Adipose tissue (tissue), 3 donors: Measurements from ENCODE around the gene OR52E4. TPM values are rescaled to one million over a fixed set of nuclear protein-coding genes. Genes with fewer than 3 reads are reported as not detected.

Source experiments
- H3K27ac ChIP-seq: one replicate; pipeline ENCODE4 v1.5.1; 2013; ENCODE audit warnings: low read depth, low read length
- WGBS, 3 donors: extraction: QIAGEN DNeasy Blood & Tissue Kit; methylation state at CpG; one replicate each; pipeline ENCODE4 v1.1.7; 2013; 5-methylcytosine and 5-hydroxymethylcytosine counted together
- polyA plus RNA-seq, 3 donors: library from polyadenylated mRNA; stranded (reverse); fragments of 200-250 nt; gene quantifications; one replicate each; pipeline ENCODE4 v1.2.3, GENCODE V29; 2013
- donor health status: healthy with polysubstance abuse.
- donor health status: Bipolar disorder and iron deficiency.
- donor health status: healthy.

The OR52E4 gene
- polyA plus RNA-seq: not detected

- WGBS, 3 donors: 69 to 84% (median 79%) methylated on average over 4 of the region's 4 CpGs
- no peak within 1 kb of the TSS for H3K27ac ChIP-seq
Measured at GRCh38 chr11:5880329-5880728, at the start of gene OR52E4. OR52E4 (plus strand) TSS chr11:5880629; CDS start chr11:5884293, 3,664 bp downstream.

- no peak overlapping the region for H3K27ac ChIP-seq
- WGBS, 3 donors: 78 to 87% (median 82%) methylated on average over 6 of the region's 6 CpGs
Measured at GRCh38 chr11:5831196-5831829, 49.1 kb upstream of the OR52E4 start.

GRCh38 chr11:5833446-5833845 is 47.0 kb upstream of the OR52E4 start:
- no peak overlapping the region for H3K27ac ChIP-seq
- 40 to 51% (median 49%) methylated on average over 2 of the region's 2 CpGs for WGBS, 3 donors

- 84 to 90% (median 88%) methylated on average over 2 of the region's 2 CpGs for WGBS, 3 donors
- no peak overlapping the region for H3K27ac ChIP-seq
Measured at GRCh38 chr11:5837695-5838094, 42.7 kb upstream of the OR52E4 start.

DNA sequence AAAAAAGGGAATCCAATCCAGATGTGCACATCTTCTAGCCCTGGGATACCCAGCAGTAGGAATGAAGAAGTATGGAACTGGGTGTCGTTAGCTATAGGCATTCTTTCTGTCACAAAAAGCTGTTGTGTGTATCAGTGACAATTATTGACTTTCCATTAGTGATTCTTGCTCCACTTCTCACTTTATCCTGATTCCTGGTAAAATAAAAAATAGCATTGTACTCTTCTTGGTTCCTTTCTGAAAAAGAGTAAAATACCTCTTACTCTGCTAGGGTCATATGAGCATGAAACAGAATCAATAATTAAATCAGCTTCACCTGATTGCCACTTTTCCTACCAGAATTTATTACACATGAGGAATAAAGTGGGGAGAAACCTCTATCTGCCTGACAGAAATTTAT is 38.6 kb upstream of the OR52E4 start, which contains the start of gene OR52E6:
TSS of gene OR52E6 (minus strand) at position 101 of the 400 bp plus-strand sequence. CDS start at position 101, 0 bp downstream.
- 39 to 92% (median 58%) methylated on average over 1 of the region's 1 CpG for WGBS, 3 donors
- H3K27ac ChIP-seq: no peak within 1 kb of the TSS

GRCh38 chr11:5846701-5847100 is 33.7 kb upstream of the OR52E4 start:
- WGBS, 3 donors: 32 to 54% (median 33%) methylated on average over 1 of the region's 1 CpG
- no peak overlapping the region for H3K27ac ChIP-seq

DNA sequence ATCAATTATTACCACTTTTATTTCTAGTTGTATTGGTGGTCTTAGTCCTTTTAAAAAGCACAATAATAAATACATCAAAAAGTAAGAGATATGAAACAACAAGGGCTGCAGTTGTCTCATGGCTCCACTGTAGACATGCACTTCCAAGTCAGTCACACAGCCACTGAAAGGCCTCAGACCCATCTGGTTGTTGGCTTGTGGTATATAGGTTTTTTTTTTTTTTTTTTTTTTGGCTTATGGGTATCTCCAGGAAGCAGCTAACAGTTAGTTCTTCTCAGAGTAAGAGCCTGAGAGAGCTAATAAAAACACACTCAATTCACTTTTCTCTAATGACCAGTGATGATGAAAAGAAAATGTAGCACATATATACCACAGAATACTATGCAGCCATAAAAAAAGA is 32.7 kb upstream of the OR52E4 start:
- no peak overlapping the region for H3K27ac ChIP-seq

DNA sequence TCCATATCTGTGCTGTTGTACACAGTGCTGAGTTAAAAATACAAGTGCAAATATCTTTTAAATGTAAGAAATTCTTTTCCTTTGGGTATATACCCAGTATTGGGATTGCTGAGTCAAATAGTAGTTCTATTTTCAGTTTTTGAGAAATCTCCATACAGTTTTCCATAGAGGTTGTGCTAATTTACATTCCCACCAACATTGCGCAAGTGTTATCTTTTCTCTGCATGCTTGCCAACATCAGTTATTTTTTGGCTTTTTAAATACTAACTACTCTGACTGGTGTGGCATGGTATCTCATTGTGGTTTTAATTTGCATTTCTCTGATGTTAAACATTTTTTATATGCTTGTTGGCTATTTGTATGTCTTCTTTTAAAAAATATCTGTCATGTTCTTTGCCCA is 29.4 kb upstream of the OR52E4 start:
- 86 to 100% (median 90%) methylated on average over 1 of the region's 1 CpG for WGBS, 3 donors
- H3K27ac ChIP-seq: no peak overlapping the region

DNA sequence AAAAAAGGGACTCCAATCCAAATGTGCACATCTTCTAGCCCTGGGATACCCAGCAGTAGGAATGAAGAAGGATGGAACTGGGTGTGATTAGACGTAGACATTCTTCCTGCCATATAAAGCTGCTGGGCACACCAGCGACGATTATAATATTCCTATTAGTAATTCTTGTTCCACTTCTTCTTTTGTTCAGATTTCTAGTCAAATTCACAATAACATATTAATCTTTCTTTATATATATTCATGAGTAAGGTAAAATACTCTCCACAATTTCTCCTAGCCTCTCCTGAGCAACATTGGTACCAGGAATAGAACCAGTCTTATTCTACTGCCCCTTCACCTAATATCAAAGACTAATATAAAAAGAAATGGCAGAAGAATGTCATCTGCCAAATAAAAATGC is 22.8 kb upstream of the OR52E4 start, which contains the start of gene OR52E8:
TSS of gene OR52E8 (minus strand) at position 101 of the 400 bp plus-strand sequence. CDS start at position 101, 0 bp downstream.
- no peak within 1 kb of the TSS for H3K27ac ChIP-seq
- WGBS, 3 donors: 83 to 95% (median 93%) methylated on average over 3 of the region's 3 CpGs

GRCh38 chr11:5865826-5866225 is 14.6 kb upstream of the OR52E4 start:
- H3K27ac ChIP-seq: no peak overlapping the region
- WGBS, 3 donors: 77 to 91% (median 86%) methylated on average over 2 of the region's 2 CpGs

DNA sequence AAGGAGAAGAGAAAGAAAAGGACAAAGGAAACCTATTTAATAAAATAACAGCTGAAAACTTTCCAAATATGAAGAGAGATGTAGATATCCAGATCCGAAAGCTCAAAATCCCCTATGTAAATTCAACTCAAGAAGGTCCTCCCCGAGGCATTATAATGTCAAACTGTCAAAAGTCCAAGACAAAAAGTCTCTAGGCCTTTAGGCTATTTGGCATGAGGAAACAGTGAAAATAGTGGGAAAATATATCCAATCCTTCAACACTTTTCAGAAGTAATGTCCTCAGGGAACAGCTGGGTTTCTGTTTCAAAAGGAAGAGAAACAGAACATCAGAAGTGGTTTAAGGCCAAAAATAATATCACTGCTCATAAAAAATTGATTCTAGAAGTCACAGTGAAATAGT is 1.9 kb upstream of the OR52E4 start:
- 51 to 70% (median 70%) methylated on average over 2 of the region's 2 CpGs for WGBS, 3 donors
- H3K27ac ChIP-seq: no peak overlapping the region

- no peak overlapping the region for H3K27ac ChIP-seq
Measured at GRCh38 chr11:5881756-5882155, 1.3 kb downstream of the OR52E4 start.

DNA sequence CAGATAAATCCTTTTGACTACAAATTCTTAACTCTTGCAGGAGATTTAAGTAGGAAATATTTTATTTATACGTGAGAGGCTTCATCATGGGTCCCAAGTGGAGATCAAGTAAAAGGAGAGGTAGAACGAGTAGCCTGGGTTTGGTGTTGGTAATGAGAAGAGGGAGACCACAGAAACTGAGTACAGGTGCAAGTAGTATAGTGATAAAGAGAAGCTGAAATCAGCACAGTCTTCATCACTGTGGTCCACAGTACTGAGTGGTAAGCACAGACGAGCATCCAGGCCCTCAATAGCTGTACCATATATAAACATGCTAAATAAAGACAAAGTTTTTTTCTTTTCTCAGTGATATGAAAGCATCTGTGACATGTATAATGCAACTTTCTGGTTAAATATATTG is 6.7 kb downstream of the OR52E4 start:
- no peak overlapping the region for H3K27ac ChIP-seq
- 56 to 75% (median 71%) methylated on average over 3 of the region's 3 CpGs for WGBS, 3 donors

- 57 to 71% (median 70%) methylated on average over 1 of the region's 1 CpG for WGBS, 3 donors
- H3K27ac ChIP-seq: no peak overlapping the region
Measured at GRCh38 chr11:5887661-5888060, 7.2 kb downstream of the OR52E4 start.

- no peak overlapping the region for H3K27ac ChIP-seq
- WGBS, 3 donors: 56 to 64% (median 63%) methylated on average over 4 of the region's 4 CpGs
Measured at GRCh38 chr11:5891216-5891800, 10.9 kb downstream of the OR52E4 start.

- H3K27ac ChIP-seq: no peak within 1 kb of the TSS
- WGBS, 3 donors: 80 to 90% (median 83%) methylated on average over 3 of the region's 3 CpGs
Measured at GRCh38 chr11:5892908-5893307, 12.5 kb downstream of the OR52E4 start, which contains the start of gene OR52E5. OR52E5 (plus strand) TSS chr11:5893208; CDS start chr11:5900777, 7,569 bp downstream.

DNA sequence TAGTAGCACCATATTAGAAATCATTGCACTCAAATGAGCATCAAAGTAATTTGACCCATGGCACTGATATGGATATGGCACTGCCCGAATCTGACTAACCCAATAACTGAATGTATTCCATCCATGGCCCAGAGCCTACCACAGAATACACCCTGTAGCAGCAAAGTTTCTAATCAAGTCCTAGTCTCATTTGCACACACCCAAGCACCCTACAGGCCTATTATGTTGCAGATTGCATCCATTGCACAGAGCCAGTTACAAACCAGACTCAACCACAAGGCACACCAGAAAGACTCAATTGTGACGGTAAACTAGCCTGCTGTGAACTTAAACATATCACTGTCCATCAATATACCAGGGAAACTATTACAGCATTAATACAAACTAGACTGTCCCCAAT is 19.1 kb downstream of the OR52E4 start:
- H3K27ac ChIP-seq: no peak overlapping the region
- 80 to 87% (median 87%) methylated on average over 2 of the region's 2 CpGs for WGBS, 3 donors

DNA sequence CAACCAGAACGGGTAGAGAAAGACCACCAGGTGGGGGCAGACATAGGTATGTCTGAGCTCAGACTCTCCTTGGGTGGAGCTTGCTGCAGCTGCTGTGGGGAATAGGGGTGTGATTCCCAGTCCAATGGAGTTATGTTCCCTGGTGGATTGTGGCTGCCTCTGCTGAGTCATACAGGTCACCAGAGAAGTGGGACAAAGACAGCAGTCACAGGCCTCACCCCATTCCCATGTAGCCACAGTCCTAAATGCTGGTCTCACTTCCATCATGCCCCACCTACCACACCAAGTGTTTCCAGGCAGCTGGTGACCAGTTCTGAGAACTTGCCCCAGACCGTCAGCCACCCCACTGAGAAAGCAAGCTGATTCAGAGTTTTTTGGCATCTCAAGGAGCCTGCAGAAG is 30.1 kb downstream of the OR52E4 start:
- 59 to 75% (median 75%) methylated on average over 2 of the region's 2 CpGs for WGBS, 3 donors
- H3K27ac ChIP-seq: no peak overlapping the region

DNA sequence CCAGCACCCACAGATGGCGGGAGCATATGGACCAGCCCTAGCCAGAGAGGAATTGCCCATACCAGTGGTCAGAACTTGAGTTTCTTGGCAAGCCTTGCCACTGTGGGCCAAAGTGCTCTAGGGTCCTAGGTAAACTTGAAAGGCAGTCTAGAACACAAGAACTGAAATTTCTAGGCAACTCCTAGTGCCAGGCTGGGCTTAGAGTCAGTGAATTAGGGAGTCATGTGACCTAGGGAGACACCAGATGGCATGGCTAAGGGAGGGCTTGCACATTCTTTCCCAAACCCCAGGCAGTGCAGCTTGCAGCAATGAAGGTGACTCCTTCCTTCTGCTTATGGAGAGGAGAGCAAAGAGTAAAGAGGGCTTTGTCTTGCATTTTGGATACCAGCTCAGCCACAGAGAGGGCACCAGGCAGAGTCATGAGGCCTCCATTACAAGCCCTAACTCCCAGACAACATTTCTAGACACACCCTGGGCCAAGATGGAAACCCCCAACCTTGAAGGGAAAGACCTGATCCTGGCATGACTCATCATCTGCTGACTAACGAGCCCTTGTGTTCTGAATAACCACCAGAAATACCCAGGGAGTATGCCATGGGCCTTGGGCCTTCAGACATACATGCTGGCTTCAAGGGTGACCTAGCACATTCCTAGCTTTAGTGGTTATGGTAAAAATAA is 42.5 kb downstream of the OR52E4 start:
- no peak overlapping the region for H3K27ac ChIP-seq
- 61 to 78% (median 77%) methylated on average over 2 of the region's 2 CpGs for WGBS, 3 donors

DNA sequence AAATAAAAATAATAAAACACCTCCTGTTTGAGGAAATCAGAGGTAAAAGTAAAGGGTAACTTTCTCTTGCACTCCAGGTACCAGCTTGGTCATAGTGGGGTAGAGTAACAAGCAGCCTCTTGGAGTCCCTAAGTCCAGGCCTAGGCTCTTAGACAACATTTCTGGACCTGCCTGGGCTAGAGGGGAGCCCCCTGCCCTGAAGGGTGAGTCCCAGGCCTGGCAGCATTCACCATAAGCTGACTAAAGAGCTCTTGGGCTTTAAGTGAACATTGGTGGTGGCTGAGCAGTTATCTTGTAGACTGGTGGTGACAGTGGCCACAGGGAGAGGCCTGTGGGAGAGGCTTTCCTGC is 43.0 kb downstream of the OR52E4 start:
- H3K27ac ChIP-seq: no peak overlapping the region
